ENCODE data around the gene TLR8.
"Not testable (repeated sequence)": the region's sequence is repeated elsewhere in the genome, so short reads cannot be mapped to it uniquely, and the experiment has no call there.

The TLR8 gene

DNA sequence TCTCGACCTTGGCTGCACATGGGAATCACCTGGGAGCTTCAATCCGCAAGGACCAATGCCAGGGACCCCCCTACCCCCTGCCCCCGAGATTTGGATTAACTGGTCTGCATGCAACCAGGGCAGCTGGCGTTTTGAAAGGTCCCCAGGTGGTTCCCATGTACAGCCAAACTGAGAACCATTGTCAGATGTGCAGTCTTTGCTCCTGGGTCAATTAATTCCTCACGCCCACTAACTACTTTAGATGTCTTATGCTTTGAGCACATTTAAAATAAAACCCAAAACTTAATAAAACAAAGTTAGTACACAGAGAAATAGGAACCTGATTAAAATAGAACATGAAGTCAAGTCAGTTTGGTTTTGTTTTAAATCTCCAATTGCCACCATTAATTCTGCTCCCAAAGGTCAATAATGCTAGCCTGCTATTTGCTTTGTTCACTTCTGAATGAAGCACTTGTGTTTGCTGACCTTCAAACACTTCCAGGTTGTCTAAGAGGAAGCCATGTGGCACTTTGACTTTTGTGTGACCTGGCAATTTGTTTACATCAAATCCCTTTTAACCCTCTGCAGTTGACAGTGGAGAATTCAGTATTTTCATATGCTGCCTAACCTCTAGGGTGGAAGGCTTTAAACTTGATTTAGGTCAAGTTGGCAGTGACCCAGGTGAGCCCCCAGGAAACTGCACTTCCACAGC, 41.3 kb downstream of the TLR8 start:
- no peak for DNase-seq

DNA sequence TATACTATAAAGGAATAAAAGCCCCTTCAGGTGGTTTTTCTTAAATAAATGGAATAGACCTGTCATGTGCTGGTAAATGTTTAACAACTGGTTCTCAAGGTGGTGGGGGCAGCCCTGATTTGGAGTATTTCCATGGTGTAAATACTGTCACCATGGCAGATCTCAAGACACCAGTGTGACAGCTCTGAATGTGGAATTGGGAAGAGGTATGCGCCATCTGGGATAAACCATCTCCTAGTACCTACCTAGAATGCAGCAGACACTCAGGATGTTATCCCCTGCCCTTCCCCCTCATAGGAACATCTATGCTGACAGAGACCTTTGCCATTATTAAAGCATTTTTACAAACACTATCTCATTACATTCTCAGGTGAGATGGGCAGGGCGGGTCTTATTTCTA, 42.1 kb downstream of the TLR8 start:
- DNase-seq, result no peak

DNA sequence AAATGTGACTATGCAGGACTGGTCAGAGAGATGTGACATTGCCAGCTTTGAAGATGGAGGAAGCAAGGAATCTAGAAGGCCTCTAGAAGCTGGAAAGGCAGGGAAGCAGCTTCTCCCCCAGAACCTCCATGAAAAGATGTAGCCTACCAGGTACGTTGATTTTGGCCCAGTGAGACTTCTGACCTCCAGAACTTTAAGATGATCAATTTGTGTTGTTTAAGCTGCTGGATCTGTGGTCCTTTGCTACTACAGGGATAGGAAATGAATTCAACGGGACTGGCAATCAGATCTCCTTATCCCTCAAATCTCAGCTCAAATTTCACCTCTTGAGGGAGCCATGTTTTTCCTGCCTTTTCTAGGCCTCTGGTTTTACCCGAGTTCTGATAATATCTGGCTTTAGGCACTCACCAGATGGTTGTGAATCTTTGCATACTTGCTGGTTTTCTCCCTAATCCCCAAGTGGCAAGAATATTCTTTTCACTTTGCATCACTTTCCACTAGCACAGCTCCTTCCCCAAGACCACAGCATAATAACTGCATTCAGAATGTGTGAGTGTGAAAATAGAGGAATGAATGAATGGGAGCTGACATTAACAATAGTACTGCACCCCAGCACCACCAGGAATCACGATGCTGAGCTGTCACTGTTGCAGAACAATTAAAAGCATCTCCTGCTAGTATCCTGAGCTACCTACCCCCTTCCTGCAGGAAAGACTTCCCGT, 42.9 kb downstream of the TLR8 start:
- DNase-seq, result no peak

DNA sequence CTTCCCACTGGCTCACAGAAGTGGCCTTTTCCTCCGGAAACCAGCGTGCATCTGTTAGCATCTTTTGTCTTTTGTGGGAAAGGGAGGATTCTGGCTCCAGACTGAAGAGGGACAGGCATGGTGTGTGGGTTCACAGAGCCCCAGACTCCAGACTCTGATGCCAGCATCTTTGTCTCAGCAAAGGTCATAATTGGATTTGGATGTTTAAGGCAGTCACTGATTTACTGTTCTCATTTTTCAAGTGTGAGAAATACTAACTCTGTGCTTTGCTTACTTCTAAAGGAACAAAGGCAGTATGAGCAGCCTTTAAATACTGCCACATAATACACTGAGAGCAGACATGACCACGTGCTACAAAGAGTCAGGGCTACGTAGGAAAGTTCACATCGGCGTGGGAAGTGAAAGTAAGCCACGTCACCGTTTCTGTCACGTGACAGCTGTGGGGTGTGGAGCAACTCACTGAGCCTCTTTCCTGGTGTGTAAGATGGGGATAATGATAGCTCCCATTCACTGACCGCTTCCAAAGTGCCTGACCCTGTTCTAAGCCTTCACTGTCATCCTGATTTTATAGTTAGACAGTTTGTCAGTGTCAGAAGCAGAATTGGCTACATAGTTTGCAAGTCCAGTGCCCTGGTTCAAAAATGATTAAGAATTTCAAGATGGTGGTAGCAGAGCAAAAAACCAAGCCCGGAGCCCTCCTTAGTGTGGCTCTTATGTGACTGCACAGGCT, 43.7 kb downstream of the TLR8 start:
- peak; percentile 70 for DNase-seq

DNA sequence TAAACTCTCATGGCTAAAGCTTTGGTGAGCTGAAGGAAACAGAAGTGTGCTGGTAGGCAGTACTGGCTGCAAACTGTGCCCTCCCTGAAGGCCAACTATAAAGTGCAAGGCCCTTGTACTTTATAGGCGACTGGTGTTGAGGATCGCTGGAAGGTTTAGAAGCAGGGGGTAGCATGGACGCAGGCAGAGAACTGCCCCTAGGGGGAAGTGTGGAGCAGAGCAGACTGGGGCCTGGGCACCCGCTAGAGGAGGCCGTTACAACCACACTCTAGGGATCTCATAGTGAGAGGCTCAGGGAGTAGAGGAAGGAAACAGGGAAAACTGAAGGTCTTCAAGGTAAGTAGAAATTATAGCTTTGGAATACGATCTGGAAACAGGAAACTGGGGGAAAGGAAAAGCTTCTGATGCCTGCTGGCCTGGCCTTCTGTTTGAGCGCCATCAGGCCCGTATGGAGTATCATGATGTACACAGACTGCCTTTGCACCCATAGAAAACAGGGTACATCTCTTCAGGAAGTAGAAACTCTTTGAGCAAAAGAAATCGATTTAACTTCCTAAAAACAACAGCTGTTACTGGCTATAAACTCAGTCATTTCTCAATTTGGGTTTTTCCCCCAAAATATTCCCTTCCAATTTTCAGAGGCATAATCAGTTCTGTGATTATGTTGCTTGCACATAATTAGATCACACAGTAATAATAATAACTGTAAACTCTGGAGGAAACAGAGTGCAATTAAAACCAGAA, 44.6 kb downstream of the TLR8 start:
- DNase-seq, result peak; percentile 59

DNA sequence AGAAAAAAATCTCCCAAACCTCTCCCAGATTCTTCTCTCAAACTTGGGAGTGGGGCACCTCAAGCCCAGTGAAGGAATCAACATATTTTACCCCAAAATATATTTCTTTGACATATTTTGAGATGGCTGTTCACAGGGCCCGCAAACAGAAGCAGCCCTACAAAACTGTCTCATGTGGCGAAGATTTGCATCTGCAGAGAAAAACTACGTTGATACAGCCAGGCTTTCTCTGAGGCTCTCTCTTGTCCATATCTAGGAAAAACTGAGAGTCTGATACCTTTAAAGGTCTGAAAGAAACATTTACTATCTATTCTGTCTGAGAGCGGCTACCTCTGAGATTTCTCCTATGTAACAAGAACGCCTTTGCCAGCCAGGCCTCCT, 45.2 kb downstream of the TLR8 start:
- no peak for DNase-seq

DNA sequence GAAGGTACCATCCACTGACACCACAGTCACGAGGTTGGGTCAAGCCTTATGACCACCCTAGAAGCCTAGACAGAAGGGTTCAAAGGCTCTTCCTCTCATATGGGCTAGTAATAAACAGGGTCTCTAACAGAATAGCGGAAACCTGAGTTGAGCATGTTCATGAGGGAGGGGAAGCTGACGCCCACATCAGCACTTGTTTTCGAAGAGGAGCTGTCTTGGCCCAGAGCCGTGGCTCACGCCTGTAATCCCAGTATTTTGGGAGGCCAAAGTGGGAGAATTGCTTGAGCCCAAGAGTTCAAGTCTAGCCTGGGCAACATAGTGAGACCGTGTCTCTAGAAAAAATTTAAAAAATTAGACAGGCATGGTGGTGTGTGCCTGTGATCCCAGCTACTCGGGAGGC, 47.0 kb downstream of the TLR8 start:
- no peak for DNase-seq

DNA sequence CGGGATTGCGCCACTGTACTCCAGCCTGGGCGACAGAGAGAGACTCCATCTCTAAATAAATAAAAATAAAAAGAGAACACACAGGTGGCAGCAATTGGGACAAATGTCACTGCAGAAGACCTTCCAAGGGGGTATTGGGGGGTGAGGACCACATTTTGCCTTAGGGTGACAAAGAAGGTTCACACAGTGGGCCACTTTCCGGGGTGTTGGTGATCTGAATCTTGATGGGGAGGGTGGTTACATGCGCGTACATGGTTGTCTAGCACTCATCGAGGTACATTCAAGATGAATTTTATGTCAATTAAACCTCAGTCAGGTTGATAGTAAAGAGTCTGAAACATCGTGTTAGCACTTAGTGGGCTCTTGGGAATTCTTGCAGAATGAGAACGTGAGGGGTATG, 48.0 kb downstream of the TLR8 start:
- DNase-seq, result no peak

DNA sequence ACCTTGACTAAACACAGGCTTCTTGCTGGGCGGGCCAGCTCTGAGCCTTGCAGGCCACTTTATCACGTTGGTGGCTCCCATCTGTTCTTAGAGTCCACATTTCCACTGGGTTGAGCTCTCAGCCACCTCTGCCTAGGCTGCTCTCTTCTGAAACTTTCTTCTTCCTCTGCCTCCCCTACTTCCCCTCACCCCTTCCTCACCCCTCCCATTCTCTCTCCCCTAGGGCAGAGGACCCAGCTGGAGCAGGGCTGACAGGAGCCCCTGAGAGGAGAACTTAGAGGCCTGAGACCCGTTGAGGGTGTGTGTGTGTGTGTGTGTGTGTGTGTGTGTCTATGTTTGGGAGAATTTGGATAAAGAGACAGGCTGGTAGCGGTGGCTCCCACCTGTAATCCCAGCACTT, 48.6 kb downstream of the TLR8 start:
- no peak for DNase-seq

DNA sequence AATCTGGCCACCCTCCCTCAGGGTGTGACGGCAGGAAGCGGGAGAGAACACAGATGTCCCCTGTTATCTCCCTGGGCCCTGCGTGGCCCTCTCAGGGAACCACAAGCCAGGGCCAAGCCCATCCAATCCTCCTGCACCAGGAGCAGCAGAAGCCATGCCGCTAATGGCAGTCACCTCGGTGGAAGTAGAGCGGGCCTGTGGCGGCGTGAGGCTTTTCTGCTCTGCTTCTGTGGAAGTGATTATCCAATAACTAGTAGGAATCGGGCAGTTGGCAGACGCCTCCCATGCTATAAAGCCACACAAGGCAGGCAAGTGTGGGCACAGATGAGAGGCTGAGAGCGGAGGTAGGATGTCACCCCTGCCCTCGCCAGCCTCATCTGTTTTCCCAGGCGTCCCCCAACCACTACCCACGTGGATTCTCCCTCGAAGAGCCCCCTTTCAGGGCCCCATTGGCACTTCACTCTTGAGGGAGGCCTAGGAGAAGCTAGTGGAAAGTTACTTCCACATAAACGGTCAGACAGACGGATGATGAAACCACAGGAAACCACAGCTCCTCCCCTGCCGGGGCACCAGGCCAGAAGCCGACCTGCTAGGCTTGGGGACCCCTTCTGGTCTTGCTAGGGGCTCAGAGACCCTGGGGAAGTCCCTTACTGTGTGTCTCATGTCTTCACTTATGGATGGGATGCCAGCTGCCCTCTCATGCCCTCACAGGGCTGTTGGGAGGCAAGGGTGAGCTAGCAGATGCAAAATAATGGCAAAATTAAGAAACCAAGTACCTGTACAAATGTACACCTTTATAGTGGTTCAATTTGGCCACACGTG, 49.7 kb downstream of the TLR8 start:
- peak; percentile 46 for DNase-seq

DNA sequence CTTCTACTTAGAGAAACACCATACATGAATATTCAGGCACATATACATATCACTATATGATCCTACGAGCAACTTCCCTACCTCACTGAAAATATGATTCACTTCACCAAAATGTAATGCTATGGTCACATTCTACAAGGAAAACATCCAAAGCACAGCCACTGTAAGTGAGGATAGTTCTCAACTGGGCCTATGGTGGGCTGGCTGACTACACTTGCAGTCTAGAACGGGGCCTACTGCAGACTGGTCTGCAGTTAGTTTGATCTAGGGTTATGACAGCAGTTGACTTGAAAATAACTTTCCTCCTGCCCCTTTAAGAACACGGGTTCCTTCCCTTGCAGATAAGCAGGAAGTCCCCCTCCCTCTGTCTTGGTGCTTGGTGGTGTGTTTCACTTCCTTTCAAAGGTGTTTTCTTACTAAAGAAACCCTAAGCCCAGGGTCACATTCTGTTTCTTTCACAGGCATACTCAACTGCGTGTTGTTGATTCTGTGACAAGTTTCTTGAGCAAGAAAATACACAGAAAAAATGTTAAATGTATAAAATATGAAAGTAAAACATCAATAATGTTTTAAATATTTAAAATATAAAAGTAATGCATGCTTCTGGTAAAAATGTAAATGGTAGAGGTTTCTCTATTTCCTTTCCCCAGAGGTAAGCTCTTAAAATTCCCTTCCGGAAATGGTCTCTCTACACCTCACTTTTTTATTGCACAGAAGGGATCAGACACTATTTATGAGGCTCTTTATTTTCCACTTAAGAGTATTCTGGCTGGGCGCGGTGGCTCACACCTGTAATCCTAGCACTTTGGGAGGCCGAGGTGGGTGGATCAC, 50.5 kb downstream of the TLR8 start:
- no peak for DNase-seq

DNA sequence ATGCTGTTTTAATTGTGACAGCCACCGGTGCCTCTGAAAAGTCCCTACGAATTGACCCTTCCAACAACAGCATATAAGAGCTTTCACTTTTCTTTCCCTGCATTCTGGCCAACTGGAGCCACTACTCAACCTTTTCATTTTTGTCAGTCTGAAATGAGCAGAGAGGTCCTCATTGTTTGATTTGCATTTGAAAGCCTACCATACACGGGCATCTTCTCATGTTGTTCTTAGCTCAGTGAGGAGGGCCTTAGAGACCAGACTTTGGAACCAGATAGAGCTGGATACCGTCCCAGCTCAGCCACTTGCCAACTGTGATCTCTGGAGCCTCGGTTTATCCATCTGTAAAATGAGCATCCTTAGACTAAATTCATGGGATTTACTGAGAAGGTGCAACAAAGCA, 51.6 kb downstream of the TLR8 start:
- no peak for DNase-seq

DNA sequence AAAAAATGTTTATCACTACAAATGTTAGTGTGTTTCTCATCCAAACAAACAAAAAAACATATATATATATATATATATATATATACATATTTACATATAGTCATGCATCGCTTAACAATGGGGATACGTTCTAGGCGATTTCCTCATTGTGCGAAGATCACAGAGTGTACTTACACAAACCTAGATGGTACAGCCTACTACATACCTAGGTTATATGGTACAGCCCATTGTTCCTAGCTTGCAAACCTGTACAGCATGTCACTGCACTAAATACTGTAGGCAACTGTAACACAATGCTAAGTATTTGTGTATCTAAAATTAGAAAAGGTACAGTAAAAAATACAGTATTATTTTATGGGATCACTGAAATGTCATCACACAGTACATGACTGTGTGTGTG, 52.0 kb downstream of the TLR8 start:
- DNase-seq, result no peak

DNA sequence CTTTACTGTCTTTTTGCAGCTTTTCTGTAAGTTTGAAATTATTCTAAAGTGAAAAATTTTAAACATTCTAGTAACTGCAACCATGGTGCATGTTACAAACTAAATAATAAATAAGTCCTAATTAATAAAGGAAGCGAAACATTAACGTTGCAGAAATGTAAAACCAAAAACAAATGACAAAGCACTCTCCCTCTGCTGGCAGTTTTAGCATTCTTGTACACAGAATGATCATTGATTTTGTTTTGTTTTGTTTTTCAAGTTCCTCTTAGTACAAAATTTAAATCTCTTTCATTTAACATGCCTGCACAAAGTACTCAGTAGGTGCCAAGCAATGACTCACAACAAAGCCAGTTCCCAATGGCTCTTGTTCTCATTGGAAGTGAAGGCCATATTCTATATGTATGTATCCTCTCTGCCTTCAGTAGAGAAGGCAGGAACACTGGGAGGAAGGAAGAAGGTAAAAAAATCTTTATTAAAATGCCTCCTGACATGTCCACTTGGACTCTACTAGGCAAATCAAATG, 54.8 kb downstream of the TLR8 start:
- DNase-seq, result no peak

DNA sequence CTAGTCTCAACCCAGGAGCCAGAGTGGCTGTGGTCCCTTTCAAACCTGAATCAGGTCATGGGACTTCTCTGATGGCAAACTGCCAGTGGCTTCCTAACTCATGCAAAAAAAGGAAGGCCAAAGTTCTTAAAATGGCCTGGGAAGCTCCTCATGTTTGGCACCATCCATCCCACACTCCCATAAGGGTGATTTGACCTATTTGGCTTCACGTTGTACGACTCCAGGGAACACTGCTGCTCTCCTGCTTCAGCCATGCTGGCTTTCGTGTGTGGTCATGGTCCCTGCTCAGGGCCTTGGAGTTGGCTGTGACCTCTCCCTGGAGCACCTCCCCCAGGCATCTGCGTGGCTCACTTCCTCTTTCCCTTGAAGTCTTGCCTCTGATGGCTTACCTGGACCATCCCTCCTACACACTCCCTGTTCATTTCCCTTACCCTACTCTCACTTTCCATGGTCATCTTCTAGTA, 55.7 kb downstream of the TLR8 start:
- no peak for DNase-seq

DNA sequence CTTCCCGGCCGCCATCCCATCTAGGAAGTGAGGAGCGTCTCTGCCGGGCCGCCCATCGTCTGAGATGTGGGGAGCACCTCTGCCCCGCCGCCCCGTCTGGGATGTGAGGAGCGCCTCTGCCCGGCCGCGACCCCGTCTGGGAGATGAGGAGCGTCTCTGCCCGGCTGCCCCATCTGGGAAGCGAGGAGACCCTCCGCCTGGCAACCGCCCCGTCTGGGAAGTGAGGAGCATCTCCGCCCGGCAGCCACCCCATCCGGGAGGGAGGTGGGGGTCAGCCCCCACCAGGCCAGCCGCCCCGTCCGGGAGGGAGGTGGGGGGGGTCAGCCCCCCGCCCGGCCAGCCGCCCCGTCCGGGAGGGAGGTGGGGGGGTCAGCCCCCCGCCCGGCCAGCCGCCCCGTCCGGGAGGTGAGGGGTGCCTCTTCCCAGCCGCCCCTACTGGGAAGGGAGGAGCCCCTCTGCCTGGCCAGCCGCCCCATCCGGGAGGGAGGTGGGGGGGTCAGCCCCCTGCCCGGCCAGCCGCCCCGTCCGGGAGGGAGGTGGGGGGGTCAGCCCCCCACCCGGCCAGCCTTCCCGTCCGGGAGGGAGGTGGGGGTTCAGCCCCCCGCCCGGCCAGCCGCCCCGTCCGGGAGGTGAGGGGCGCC, 56.9 kb downstream of the TLR8 start:
- not testable (repeated sequence) for DNase-seq

DNA sequence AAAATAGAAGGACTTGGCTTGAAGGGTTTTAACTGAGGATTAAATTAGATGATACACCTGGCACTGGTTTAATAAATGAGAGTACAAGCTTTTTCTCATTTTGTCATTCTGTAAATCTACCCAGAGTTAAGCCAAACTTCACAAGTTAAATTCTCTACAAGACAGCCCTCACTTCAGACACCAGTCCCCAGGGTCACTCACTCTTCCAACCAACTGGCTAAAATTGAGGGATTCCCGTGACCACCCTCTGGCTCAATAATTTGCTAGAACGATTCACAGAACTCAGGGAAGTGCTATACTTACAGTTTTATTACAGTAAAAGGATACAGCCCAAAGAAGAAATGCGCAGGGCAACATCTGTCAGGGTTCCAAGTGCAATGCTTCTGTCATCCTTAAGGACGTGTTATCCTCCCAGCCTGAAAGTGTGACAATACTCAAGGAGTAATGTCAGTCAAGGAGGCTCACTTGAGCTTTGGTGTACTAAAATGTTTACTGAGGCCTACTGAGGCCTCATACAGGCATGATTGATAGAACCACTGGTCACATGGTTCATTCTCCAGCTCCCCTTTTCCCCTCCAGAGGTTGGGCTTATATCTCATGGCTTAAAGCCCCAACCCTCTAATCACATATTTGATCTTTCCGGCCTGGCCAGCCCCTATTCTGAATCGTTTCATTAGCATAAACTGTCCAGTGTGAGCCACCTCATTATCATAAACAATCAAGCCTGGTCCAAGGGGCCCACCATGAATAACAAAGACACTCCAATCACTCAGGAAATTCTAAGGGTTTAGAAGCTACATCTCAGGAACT, 58.9 kb downstream of the TLR8 start:
- DNase-seq, result no peak

DNA sequence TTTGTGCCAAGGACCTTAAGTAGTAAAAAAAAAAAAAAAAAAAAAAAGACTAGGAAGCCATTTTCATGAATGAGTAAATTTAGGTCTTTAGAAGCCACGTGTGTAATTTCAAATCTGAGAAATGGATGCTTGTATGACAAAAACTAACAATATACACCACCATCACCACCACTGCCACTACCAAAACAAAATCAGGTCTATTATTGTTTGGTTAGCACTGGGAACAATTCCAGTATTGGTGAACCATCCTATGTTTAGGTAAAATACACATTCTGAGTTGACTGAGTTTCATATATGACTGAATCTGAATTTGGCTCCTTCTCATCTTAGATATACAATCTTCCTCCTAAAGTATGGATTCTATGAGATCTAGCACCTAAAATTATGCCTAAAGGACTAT, 59.7 kb downstream of the TLR8 start:
- DNase-seq, result no peak

DNA sequence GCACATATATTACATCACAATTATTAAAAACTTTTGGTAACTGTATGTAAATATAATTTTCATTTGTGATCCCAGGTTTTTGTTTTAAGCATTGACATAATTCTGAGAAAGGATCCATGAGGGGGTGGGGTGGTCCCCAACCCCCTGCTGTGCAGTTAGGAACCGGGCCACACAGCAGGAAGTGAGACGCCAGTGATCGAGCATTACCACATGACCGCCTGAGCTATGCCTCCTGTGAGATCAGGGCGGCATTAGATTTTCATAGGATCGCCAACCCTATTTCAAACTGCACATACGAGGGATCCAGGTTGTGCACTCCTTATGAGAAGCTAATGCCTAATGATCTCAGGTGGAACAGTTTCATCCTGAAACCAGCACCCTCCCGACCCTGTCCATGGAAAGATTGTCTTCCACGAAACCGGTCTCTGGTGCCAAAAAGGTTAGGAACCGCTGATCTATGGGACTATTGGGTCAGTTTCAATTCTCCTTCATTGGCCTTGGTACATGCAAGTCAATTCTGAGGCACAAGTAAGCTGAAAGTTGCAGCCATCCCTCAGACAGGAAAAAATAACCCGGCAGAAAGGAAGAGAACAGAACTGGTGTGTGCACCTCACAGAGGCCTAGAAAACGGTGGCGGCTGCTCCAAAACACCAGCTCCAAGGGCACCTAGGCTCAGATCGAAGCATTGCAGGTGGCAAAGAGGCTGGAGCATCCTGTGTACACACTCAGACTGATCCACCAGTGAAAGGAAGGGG, 61.5 kb downstream of the TLR8 start:
- no peak for DNase-seq

Data from activated effector memory CD4-positive, alpha-beta T cell treated with Interleukin-2 at 50 U/mL for 16 hours (primary cell).